ENCODE results near the gene GRAMD2B. TPM values are rescaled to one million over a fixed set of nuclear protein-coding genes. Genes with fewer than 3 reads are reported as not detected.
"Not testable (repeated sequence)": the region's sequence is repeated elsewhere in the genome, so short reads cannot be mapped to it uniquely, and the experiment has no call there.

GRAMD2B gene
- total RNA-seq, 1 donor from 2014 or later, result 29.3 TPM

GRCh38 chr5:126499278-126499677 is 76.1 kb downstream of the GRAMD2B start:
- no peak for DNase-seq (ENCODE audit: missing footprints)
- no peak for ATAC-seq
- intact Hi-C loops (cut with DNase I), result no loop called here

- ATAC-seq, result no peak
- intact Hi-C loops (cut with DNase I), result loop anchor here (5.0 kb wide), 1 partner anchor 37 kb away; no protein-coding TSS in a partner anchor
- no peak for DNase-seq (ENCODE audit: missing footprints)
Measured at GRCh38 chr5:126499853-126500342, 76.7 kb downstream of the GRAMD2B start.

GRCh38 chr5:126501448-126501847 is 78.2 kb downstream of the GRAMD2B start:
- DNase-seq (ENCODE audit: missing footprints) (no peak), ATAC-seq (no peak)
- intact Hi-C loops (cut with DNase I), result loop anchor here (5.0 kb wide), 1 partner anchor 36 kb away; no protein-coding TSS in a partner anchor

- intact Hi-C loops (cut with DNase I), result loop anchor here (5.0 kb wide), 1 partner anchor 34 kb away; no protein-coding TSS in a partner anchor
- ATAC-seq (peak; percentile 87), DNase-seq (ENCODE audit: missing footprints) (no peak)
Measured at GRCh38 chr5:126503602-126504104, 80.4 kb downstream of the GRAMD2B start.

GRCh38 chr5:126506079-126506478 is 82.9 kb downstream of the GRAMD2B start:
- ATAC-seq (no peak), DNase-seq (ENCODE audit: missing footprints) (no peak)
- intact Hi-C loops (cut with DNase I), result no loop called here

- intact Hi-C loops (cut with DNase I), result no loop called here
- peak; percentile 55 for DNase-seq (ENCODE audit: missing footprints)
- no peak for ATAC-seq
Measured at GRCh38 chr5:126508251-126508961, 85.2 kb downstream of the GRAMD2B start.

- no peak for DNase-seq (ENCODE audit: missing footprints)
- intact Hi-C loops (cut with DNase I), result no loop called here
- peak; percentile 85 for ATAC-seq
Measured at GRCh38 chr5:126508962-126509279, 85.7 kb downstream of the GRAMD2B start.

GRCh38 chr5:126509339-126509738 is 86.1 kb downstream of the GRAMD2B start:
- intact Hi-C loops (cut with DNase I), result no loop called here

GRCh38 chr5:126511961-126512360 is 88.8 kb downstream of the GRAMD2B start:
- intact Hi-C loops (cut with DNase I), result no loop called here
- DNase-seq (ENCODE audit: missing footprints) (no peak), ATAC-seq (no peak)

More at GRCh38 chr5:126509339-126509738, 86.1 kb downstream of the GRAMD2B start:
- ATAC-seq, result peak; percentile 48
- no peak for DNase-seq (ENCODE audit: missing footprints)

GRCh38 chr5:126512451-126512850 is 89.2 kb downstream of the GRAMD2B start:
- DNase-seq (ENCODE audit: missing footprints) (no peak), ATAC-seq (no peak)
- intact Hi-C loops (cut with DNase I), result no loop called here

- intact Hi-C loops (cut with DNase I), result no loop called here
- no peak for DNase-seq (ENCODE audit: missing footprints)
- ATAC-seq, result no peak
Measured at GRCh38 chr5:126513302-126513701, 90.1 kb downstream of the GRAMD2B start.

- no peak for ATAC-seq
- intact Hi-C loops (cut with DNase I), result no loop called here
- DNase-seq (ENCODE audit: missing footprints), result no peak
Measured at GRCh38 chr5:126513703-126514102, 90.5 kb downstream of the GRAMD2B start.

- ATAC-seq (no peak), DNase-seq (ENCODE audit: missing footprints) (no peak)
- intact Hi-C loops (cut with DNase I), result no loop called here
Measured at GRCh38 chr5:126514131-126514557, 90.9 kb downstream of the GRAMD2B start.

- intact Hi-C loops (cut with DNase I), result no loop called here
- no peak for ATAC-seq
- DNase-seq (ENCODE audit: missing footprints), result no peak
Measured at GRCh38 chr5:126514558-126515141, 91.4 kb downstream of the GRAMD2B start.

- DNase-seq (ENCODE audit: missing footprints) (no peak), ATAC-seq (no peak)
- intact Hi-C loops (cut with DNase I), result no loop called here
Measured at GRCh38 chr5:126515337-126515736, 92.1 kb downstream of the GRAMD2B start.

GRCh38 chr5:126516133-126516532 is 92.9 kb downstream of the GRAMD2B start:
- ATAC-seq, result no peak
- DNase-seq (ENCODE audit: missing footprints), result no peak
- intact Hi-C loops (cut with DNase I), result no loop called here

- ATAC-seq (no peak), DNase-seq (ENCODE audit: missing footprints) (no peak)
- intact Hi-C loops (cut with DNase I), result no loop called here
Measured at GRCh38 chr5:126516852-126517251, 93.6 kb downstream of the GRAMD2B start.

GRCh38 chr5:126519223-126519622 is 96.0 kb downstream of the GRAMD2B start:
- intact Hi-C loops (cut with DNase I), result not testable (repeated sequence)

GRCh38 chr5:126519637-126520592 is 96.7 kb downstream of the GRAMD2B start:
- no peak for DNase-seq (ENCODE audit: missing footprints)
- ATAC-seq, result peak; percentile 73
- intact Hi-C loops (cut with DNase I), result no loop called here

More at GRCh38 chr5:126519223-126519622, 96.0 kb downstream of the GRAMD2B start:
- not testable (repeated sequence) for DNase-seq (ENCODE audit: missing footprints); ATAC-seq
